HG02610 (cell line): ENCODE data around the gene FLCN.

Experiments used
- ATAC-seq: cut with Tn5 transposase; IDR thresholded peaks from one replicate; pipeline ENCODE4 v1.9.1; 2021; ENCODE audit warnings: mild to moderate bottlenecking, moderate library complexity; ENCODE audit not compliant: unreplicated experiment

Gene FLCN

GRCh38 chr17:17236295-17237025 lies 508 bp downstream of the FLCN start:
- ATAC-seq = no peak

DNA sequence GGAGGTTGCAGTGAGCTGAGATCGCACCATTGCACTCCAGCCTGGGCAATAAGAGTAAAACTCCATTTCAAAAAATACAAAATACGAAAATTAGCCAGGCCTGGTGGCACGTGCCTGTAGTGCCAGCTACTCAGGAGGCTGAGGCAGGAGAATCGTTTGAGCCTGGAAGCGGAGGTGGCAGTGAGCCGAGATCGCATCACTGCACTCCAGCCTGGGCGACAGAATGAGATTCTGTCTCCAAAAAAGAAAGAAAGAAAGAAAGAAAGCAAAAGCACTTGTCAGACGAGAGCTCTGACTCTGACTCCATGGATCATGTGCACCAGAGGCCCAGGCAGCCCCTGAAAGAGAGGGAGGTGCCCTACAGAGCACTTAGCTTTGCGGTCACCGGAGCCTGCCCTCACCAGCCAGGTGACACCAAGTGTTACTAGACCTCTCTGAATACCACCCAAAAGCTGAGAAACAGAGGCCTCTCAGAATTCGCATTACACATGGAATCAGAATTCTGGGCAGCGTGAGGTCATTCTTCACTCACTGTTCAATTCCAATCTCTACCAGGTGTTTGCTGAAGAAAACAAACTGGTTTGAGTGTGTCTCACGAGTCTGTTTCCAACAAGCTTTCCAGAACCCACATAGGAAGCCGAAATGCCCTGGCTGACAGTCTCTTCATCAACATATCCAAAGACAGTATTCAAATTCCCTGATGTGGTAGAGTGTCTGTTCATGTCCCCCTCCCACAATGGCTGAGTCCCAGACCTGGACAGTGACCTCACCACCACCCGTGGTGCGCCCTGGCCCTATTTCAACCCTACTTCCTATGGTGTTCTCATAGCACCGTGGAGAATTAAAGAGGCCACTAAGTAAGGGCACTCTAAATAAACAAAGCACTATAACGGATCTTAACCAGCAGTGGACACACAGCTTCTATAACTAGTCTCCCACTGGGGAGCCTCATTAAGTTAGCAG lies 1.5 kb downstream of the FLCN start:
- no peak for ATAC-seq

DNA sequence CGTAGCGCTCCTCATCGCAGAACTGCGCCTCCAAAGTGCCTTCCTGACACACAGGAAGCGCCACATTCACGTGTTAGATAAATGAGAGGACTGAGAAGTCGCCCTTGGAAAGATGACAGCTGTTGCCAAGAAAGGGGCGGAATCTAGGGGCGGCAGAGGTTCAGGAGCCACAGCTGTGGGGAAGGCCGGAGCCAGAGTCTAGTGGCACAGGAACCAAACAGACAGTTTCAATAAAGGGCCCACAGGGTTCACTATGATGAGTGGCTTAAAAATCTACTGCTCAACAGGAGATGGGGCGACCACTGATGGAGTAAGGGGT lies 4.7 kb downstream of the FLCN start:
- no peak for ATAC-seq

DNA sequence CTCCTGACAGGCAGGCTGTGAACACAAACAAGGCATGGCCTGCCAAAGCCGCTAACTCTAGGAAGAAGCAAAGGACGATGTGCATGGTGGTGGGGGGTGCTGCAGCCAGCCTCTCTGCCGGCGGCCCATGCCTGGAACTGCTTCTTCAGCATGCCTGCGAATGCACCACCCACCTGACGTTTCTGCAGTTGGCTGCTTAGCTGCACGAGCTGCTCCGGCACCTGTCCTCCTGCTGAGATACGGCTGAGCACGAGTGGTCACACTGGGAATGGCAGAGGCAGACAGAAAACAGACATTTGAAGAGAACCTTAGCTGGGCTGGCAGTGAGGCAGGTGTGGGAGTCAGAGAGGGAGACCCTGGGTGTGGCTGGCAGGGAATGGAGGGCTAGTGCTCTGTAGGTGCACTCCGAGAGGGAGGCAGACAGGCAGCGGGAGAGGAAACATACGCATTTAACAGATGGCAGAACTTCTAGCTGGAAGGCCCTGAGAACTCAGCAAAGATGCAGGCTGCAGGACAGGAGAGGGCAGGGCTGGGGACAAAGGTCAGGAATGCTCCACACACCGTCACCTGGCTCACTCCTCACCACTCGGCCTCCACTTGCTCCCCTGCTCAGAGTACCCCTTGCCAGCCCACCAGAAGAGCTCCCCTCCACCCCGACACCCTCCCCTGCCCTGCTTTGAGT lies 5.2 kb downstream of the FLCN start:
- no peak for ATAC-seq

DNA sequence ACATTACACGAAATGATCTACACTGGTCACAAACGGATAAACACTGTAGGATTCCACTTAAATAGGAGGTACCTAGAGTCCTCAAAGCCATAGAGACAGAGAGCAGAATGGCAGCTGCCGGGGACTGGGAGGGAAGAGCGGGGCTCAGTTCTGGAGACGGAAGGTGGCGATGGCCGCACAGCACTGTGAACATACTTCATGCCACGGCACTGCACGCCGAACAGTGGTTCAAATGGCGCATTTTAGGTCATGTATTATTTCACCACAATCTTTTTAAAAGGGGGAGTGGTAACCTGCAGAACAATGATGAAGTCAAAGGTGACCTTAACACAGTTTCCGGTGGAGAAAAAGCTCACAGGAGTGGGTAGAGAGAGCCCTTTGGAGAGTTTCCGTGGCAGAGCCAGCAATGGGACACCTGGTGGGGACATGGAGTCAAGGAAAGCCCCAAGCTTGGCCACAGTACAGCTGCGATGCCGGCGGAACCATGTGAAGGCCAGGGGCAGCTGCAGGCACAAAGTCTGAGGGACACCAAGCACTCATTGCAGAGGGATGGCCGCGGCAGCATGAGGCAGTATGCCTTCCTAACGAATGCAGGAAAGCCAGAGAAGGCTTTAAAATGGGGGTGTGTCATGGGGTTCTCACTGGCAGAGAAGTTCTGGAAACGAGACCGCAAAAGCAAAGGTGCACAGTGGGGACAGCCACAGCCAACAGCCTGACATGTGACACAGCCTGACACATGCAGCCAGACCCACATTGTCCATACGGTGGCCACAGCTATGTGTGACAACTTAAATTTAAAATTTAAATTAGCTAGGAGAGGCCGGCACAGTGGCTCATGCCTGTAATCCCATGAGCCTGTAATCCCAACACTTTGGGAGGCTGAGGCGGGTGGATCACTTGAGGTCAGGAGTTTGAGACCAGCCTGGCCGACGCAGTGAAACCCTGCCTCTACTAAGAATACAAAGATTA lies 7.3 kb downstream of the FLCN start:
- ATAC-seq = no peak

GRCh38 chr17:17228521-17229279 lies 8.3 kb downstream of the FLCN start:
- ATAC-seq = no peak

GRCh38 chr17:17227608-17228520 lies 9.1 kb downstream of the FLCN start:
- ATAC-seq = no peak

GRCh38 chr17:17226451-17227265 lies 10.3 kb downstream of the FLCN start:
- no peak for ATAC-seq

DNA sequence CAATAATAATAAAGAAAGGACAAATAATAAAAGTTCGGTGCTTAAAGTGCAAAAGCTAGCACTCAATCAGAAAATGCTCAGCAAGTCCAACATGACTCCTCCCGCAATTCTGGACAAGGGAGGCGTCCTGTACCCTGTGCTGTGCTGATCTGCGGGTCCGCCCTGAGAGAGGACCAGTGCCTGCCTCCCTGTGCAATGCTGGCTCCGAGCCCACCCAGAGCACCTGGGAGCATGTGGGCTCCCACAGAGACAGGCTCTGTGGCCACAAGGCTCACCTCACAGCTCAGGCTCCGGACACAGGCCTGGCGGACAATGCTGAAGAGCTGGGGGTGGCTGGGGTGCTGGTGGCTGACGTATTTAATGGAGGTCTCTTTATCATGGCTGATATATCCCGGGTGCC lies 11.1 kb downstream of the FLCN start:
- ATAC-seq = no peak

- ATAC-seq = no peak
Observed at GRCh38 chr17:17224137-17224536, 12.8 kb downstream of the FLCN start.

DNA sequence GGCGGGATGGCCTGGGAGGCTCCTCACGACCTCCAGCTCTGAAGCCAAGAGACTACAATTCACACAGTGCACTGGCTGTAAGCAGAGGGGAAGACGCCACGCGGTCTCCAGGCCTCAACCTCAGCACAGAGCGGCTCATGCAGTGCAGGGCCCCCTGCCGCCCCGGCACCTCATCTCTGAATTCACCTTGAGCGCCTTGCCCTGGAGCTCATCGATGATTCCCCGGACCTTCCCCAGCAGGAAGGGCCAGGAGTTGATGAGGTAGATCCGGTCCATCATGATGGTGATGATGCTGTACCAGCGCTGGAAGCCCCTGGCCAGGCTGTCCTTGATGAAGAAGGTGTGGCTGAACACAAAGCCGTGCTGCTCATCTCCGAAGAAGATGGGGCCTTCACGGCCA lies 13.2 kb downstream of the FLCN start:
- ATAC-seq = no peak

DNA sequence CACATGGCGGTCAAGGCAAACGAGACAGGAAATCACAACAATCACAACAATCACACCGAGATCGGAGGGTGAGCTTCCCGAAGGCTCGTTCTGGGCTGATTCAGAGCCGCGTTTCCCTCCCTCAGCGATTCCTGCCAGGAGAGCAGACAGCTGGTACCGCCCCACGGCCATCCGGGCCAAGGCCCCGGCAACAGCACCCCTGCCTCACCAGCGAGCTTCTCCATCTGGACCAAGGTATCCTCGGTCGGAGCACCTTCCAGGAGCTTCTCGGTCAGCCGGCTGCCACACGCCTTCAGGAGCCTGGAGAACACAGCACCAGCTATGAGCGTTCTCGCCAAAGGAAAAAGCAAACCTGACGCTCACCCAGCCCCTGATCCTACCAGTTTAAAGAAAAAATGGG lies 15.6 kb downstream of the FLCN start:
- ATAC-seq = no peak

DNA sequence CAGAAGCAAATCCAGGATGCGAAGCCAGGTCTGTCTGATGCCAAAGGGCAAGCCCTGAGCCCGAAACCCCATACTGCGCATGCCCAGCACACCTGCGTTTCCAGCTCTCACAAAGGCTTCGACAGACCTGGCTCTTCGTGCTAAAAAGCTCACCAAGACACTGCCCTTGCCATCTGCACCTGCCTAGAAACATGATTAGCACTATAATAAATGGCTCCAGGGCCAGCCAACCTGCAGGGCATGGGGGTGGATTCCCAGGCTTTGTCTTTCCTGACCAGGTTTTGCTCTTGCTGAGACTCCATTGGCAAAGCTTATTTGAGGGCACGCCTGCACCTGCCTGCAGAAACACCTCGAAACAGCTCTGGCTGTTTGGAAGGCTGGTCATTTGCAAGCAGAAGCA lies 16.4 kb downstream of the FLCN start:
- ATAC-seq = no peak

DNA sequence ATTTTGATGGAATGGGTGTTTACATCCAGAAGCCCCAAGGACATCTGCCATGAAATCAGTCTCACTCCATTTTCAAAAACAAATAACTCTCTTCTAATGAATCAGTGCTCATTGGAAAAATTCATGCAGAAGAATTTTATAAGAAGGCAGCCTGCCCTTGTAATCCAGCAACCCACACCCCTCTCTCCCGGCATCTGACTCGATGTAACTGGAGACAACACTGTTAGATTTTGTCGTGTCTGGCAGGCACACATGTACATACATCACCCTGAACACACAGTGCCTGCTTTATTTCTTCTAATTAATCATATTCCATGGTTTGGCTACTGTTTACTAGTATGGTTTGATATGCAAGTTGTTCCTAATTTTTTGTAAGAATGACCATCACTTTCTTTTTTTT lies 19.0 kb downstream of the FLCN start:
- ATAC-seq = no peak

DNA sequence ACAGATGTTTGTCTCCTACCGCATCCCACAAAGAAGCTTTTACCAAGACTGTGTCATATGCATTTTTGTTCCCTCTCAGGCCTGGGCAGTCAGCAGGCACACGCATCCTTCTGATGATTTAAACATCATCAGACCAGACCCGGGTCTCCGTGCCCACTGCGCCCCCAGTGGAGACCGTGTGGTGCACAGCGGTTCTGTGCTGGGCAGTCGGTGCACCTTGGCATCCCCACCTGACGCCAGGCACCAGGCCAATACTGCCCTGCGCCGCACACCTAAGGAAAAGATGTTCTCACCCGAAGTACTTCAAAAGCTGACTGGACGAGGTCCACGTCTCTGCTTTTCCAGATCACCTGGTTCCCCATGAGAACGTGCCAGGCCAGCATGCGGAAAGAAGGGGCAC lies 20.2 kb downstream of the FLCN start:
- ATAC-seq = no peak

DNA sequence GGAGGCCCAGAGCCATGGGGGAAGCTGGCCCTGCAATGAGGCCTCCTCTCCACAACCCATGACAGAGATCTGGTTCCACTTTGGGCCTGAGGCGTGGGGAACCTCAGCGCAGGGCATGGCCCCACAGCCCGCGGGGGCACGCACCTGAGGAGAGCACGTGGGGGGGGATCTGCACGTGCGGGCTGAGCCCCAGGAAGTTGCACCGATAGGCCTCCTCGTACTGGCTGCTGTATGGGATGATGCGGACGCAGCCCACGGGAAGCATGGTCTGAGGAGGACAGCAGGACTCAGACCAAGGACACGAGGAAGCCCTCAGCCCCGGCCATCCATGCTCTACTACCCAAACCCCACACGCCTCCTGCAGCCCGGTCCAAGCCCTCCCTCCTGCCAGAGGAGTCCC lies 20.7 kb downstream of the FLCN start:
- ATAC-seq = no peak

GRCh38 chr17:17215575-17215974 lies 21.4 kb downstream of the FLCN start:
- no peak for ATAC-seq
